A673 (cell line): ENCODE data around the gene PRAMEF33.
"Not testable (repeated sequence)": the region's sequence is repeated elsewhere in the genome, so short reads cannot be mapped to it uniquely, and the experiment has no call there.

ENCODE experiments used
- CTCF ChIP-seq: fragments of 300-800, 200-600 bp; sonication (generic); conservative IDR thresholded peaks from 2 replicates; pipeline ENCODE4 v1.5.1; 2017; ENCODE audit warnings: low read depth, mild to moderate bottlenecking, antibody characterized with exemption, low read length, moderate library complexity, mixed read lengths
- EZH2 ChIP-seq: fragments of 200-600 bp; sonication (generic); IDR thresholded peaks from 2 replicates; pipeline ENCODE4 v1.6.1; 2017; ENCODE audit warnings: borderline replicate concordance, low read depth, mild to moderate bottlenecking, mixed read lengths, antibody characterized with exemption, low read length; ENCODE audit not compliant: poor library complexity, severe bottlenecking

- not testable (repeated sequence) for TF ChIP-seq CTCF, EZH2
These were observed 14.3 kb upstream of the PRAMEF33 start for GRCh38 chr1:13289030-13289429.
